Measurements from ENCODE around the gene USP26. TPM values are rescaled to one million over a fixed set of nuclear protein-coding genes. Genes with fewer than 3 reads are reported as not detected.

Gene USP26
- total RNA-seq, 1 donor, result not detected

DNA sequence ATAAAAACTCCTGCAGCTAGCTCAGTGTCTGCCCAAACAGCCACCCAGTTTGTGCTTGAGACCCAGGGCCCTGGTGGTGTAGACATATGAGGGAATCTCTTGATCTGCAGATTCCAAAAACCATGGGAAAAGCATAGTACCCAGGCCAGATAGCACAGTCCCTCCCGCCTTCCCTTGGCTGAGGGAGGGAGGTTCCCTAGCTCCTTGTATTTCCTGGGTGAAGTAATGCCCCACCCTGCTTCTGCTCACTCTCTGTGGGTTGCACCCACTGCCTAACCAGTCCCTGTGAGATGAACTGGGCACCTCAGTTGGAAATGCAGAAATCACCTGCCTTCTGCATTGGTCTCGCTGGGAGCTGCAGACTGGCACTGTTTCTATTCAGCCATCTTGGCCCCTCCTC is 54.6 kb downstream of the USP26 start:
- Histone ChIP-seq H3K36me3 (ENCODE audit: insufficient read depth, low read length) (no peaks in the 10 kb centered on the region), H2AFZ (ENCODE audit: low read length) (no peak overlapping the region), H3K27ac (ENCODE audit: low read depth, low read length) (no peak overlapping the region), H3K4me2 (ENCODE audit: insufficient read depth, low read length) (no peak overlapping the region), H3K79me2 (ENCODE audit: insufficient read depth, low read length) (no peaks in the 10 kb centered on the region), H3K9me3 (ENCODE audit: low read depth, low read length) (no peaks in the 10 kb centered on the region), H3K27me3 (ENCODE audit: insufficient read depth, low read length) (peaks cover 4% of the 10 kb centered on the region), H3K4me3 (ENCODE audit: insufficient read depth, low read length) (no peak overlapping the region), H3K4me1 (ENCODE audit: insufficient read depth, low read length) (no peaks in the 10 kb centered on the region), H4K20me1 (ENCODE audit: insufficient read depth, low read length) (no peaks in the 10 kb centered on the region)
- no peak for TF ChIP-seq CTCF (IDR thresholded peaks at IDR 0.05; ENCODE audit: extremely low read depth, low read depth, low read length)
- DNase-seq (ENCODE audit: insufficient read length, low spot score, missing footprints), result no peak

GRCh38 chrX:133033010-133033409 is 63.9 kb downstream of the USP26 start:
- no peaks in the 10 kb centered on the region for H3K27me3 ChIP-seq (ENCODE audit: insufficient read depth, low read length)
- no peaks in the 10 kb centered on the region for H3K36me3 ChIP-seq (ENCODE audit: insufficient read depth, low read length)
- no peaks in the 10 kb centered on the region for H4K20me1 ChIP-seq (ENCODE audit: insufficient read depth, low read length)
- no peak overlapping the region for H3K4me2 ChIP-seq (ENCODE audit: insufficient read depth, low read length)
- TF ChIP-seq CTCF (IDR thresholded peaks at IDR 0.05; ENCODE audit: extremely low read depth, low read depth, low read length), result no peak
- no peak overlapping the region for H3K4me3 ChIP-seq (ENCODE audit: insufficient read depth, low read length)
- H3K4me1 ChIP-seq (ENCODE audit: insufficient read depth, low read length), result no peaks in the 10 kb centered on the region
- no peak overlapping the region for H3K27ac ChIP-seq (ENCODE audit: low read depth, low read length)
- no peak for DNase-seq (ENCODE audit: insufficient read length, low spot score, missing footprints)
- H3K9me3 ChIP-seq (ENCODE audit: low read depth, low read length), result no peaks in the 10 kb centered on the region
- no peak overlapping the region for H2AFZ ChIP-seq (ENCODE audit: low read length)
- H3K79me2 ChIP-seq (ENCODE audit: insufficient read depth, low read length), result no peaks in the 10 kb centered on the region

DNA sequence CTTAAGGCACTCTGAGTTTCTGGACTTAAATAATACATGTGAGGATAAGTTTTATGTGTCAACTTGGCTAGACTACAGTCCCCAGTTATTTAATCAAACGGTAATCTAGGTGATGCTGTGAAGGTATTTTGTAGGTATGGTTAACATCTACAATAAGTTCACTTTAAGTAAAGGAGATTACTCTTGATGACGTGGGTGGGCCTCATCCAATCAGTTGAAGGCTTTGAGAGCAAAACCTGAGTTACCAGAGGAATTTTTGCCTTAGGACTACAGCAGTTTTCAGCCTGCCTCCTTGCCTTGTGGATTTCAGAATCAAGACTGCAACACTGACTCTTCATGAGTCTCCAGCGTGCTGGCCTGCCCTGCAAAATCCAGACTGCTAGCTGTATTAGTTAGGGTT is 78.7 kb downstream of the USP26 start:
- H3K4me3 ChIP-seq (ENCODE audit: insufficient read depth, low read length), result no peak overlapping the region
- H2AFZ ChIP-seq (ENCODE audit: low read length), result no peak overlapping the region
- TF ChIP-seq CTCF (IDR thresholded peaks at IDR 0.05; ENCODE audit: extremely low read depth, low read depth, low read length), result no peak
- no peak for DNase-seq (ENCODE audit: insufficient read length, low spot score, missing footprints)
- no peak overlapping the region for H3K27ac ChIP-seq (ENCODE audit: low read depth, low read length)
- H3K36me3 ChIP-seq (ENCODE audit: insufficient read depth, low read length), result no peaks in the 10 kb centered on the region
- no peaks in the 10 kb centered on the region for H3K9me3 ChIP-seq (ENCODE audit: low read depth, low read length)
- no peaks in the 10 kb centered on the region for H3K79me2 ChIP-seq (ENCODE audit: insufficient read depth, low read length)
- H3K4me1 ChIP-seq (ENCODE audit: insufficient read depth, low read length), result no peaks in the 10 kb centered on the region
- H3K27me3 ChIP-seq (ENCODE audit: insufficient read depth, low read length), result no peaks in the 10 kb centered on the region
- H4K20me1 ChIP-seq (ENCODE audit: insufficient read depth, low read length), result no peaks in the 10 kb centered on the region
- H3K4me2 ChIP-seq (ENCODE audit: insufficient read depth, low read length), result no peak overlapping the region

DNA sequence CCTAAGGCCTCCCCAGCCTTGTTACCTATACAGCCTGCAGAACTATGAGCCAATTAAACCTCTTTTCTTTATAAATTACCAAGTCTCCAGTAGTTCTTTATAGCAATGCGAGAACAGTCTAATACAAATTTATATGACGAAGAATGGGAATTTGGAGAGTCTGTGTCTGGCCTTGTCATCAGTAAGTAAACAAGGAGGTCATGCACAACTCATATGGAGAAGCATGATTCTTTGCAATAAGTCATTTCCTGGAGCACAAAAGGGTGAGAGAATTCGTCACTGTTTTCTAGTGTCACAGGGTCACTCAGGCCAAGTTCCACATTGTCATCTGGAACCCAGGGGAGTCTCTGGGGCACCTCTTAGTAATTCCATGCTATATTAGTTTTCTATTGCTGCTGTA is 89.5 kb downstream of the USP26 start:
- H2AFZ ChIP-seq (ENCODE audit: low read length), result no peak overlapping the region
- no peaks in the 10 kb centered on the region for H4K20me1 ChIP-seq (ENCODE audit: insufficient read depth, low read length)
- H3K9me3 ChIP-seq (ENCODE audit: low read depth, low read length), result no peaks in the 10 kb centered on the region
- H3K36me3 ChIP-seq (ENCODE audit: insufficient read depth, low read length), result no peaks in the 10 kb centered on the region
- H3K4me3 ChIP-seq (ENCODE audit: insufficient read depth, low read length), result no peak overlapping the region
- no peaks in the 10 kb centered on the region for H3K27me3 ChIP-seq (ENCODE audit: insufficient read depth, low read length)
- no peak overlapping the region for H3K4me2 ChIP-seq (ENCODE audit: insufficient read depth, low read length)
- no peaks in the 10 kb centered on the region for H3K79me2 ChIP-seq (ENCODE audit: insufficient read depth, low read length)
- no peaks in the 10 kb centered on the region for H3K4me1 ChIP-seq (ENCODE audit: insufficient read depth, low read length)
- TF ChIP-seq CTCF (IDR thresholded peaks at IDR 0.05; ENCODE audit: extremely low read depth, low read depth, low read length), result no peak
- DNase-seq (ENCODE audit: insufficient read length, low spot score, missing footprints), result no peak
- H3K27ac ChIP-seq (ENCODE audit: low read depth, low read length), result no peak overlapping the region
